GM12892 (cell line): Measurements from ENCODE around the gene SRC.

Source experiments
- POLR2A ChIP-seq: IDR thresholded peaks from 2 replicates; pipeline ENCODE4 v1.6.1; 2011; ENCODE audit warnings: low read depth, low read length, control low read depth
- POLR2AphosphoS5 ChIP-seq: IDR thresholded peaks from 2 replicates; pipeline ENCODE4 v1.6.1; 2011; ENCODE audit warnings: low read depth, low read length, control low read depth
- TAF1 ChIP-seq: IDR thresholded peaks from 2 replicates; pipeline ENCODE4 v1.6.1; 2011; ENCODE audit warnings: low read depth, mild to moderate bottlenecking, control low read depth, low read length, borderline replicate concordance

GRCh38 chr20:37336369-37337207 is 9.4 kb upstream of the SRC start:
- TF ChIP-seq POLR2AphosphoS5 (no peak), POLR2A (no peak), TAF1 (no peak)
